ENCODE data around the gene NUDT19. TPM values are rescaled to one million over a fixed set of nuclear protein-coding genes. Genes with fewer than 3 reads are reported as not detected.

NUDT19 gene
- total and polyA plus RNA-seq, 9 of the 15 experiments (the other 6 are each of a cell fraction or from before 2014, with no cell fraction given), result 9.6 to 38.6 (median 14.4) TPM

- TF ChIP-seq PRDM10 (IDR thresholded peaks at IDR 0.05; ENCODE audit: partially characterized antibody) (no peak), ZNF584 (CRISPR knock-in tag; IDR thresholded peaks at IDR 0.05; ENCODE audit: low read depth) (0 out of 2 replicates have a peak, but pooled peaks have one; percentile 58), JUND (IDR thresholded peaks at IDR 0.05; ENCODE audit: borderline replicate concordance, low read depth, low read length) (no peak), JUND (tag; IDR thresholded peaks at IDR 0.05; ENCODE audit: borderline replicate concordance, low read depth, low read length) (peak; percentile 21; the same call in 1 of the 3 replicates), MGA (IDR thresholded peaks at IDR 0.05) (peak; percentile 76), STAT6 (CRISPR knock-in tag; IDR thresholded peaks at IDR 0.05) (0 out of 2 replicates have a peak, but pooled peaks have one; percentile 75), HDGF (IDR thresholded peaks at IDR 0.05) (peak; percentile 64; the same call in 1 of the 2 replicates), ZNF263 (CRISPR knock-in tag; IDR thresholded peaks at IDR 0.05; ENCODE audit: borderline replicate concordance) (0 out of 2 replicates have a peak, but pooled peaks have one; percentile 22)
Observed at GRCh38 chr19:32691291-32691951, at the start of gene NUDT19 (continued).

Data from K562 (cell line).